OCI-LY7 (cell line): Measurements from ENCODE around the gene DNM3. TPM values are rescaled to one million over a fixed set of nuclear protein-coding genes. Genes with fewer than 3 reads are reported as not detected.

Source experiments
- BruUV-seq: library from RNA; stranded (reverse); fragments of 400-500 nt; replicated peaks from 2 replicates; lab custom pipeline; 2021; lab: Mats Ljungman, UMichigan
- CTCF ChIA-PET: fragments of 300-600 bp; sonication (Branson Sonifier 250); formaldehyde crosslinking; loops from one replicate; lab custom pipeline; 2022; ENCODE audit warnings: antibody characterized with exemption; ENCODE audit not compliant: unreplicated experiment; lab: Charles Lee
- POLR2A ChIA-PET: fragments of 300-600 bp; sonication (Branson Sonifier 250); formaldehyde crosslinking; loops from one replicate; lab custom pipeline; 2022; ENCODE audit warnings: antibody characterized with exemption; lab: Charles Lee
- DNase-seq: peaks from one replicate; pipeline ENCODE4 v3.0.0-alpha.2; 2015; ENCODE audit warnings: low spot score
- H2AFZ ChIP-seq: fragments of 200-600 bp; sonication (generic), shearing (Covaris generic); 2 replicates; pipeline ENCODE4 v1.6.1; 2014; ENCODE audit warnings: mild to moderate bottlenecking, antibody characterized with exemption, low read length, moderate library complexity
- H3K27ac ChIP-seq: fragments of 200-600 bp; sonication (generic); 2 replicates; pipeline ENCODE4 v1.5.1; 2014; ENCODE audit warnings: mixed run types, low read depth, mild to moderate bottlenecking, moderate library complexity, low read length, inconsistent platforms; ENCODE audit not compliant: poor library complexity, severe bottlenecking
- H3K36me3 ChIP-seq: fragments of 200-600 bp; sonication (generic); 2 replicates; pipeline ENCODE4 v1.6.1; 2014; ENCODE audit warnings: mild to moderate bottlenecking, antibody characterized with exemption, low read length, moderate library complexity, mixed read lengths; ENCODE audit not compliant: insufficient read depth
- H3K4me1 ChIP-seq: fragments of 200-600 bp; sonication (generic); 2 replicates; pipeline ENCODE4 v1.5.1; 2014; ENCODE audit warnings: mild to moderate bottlenecking, low read length; ENCODE audit not compliant: insufficient read depth, poor library complexity, severe bottlenecking
- H3K4me2 ChIP-seq: fragments of 200-600 bp; sonication (generic); 2 replicates; pipeline ENCODE4 v1.6.1; 2014; ENCODE audit warnings: mild to moderate bottlenecking, low read length
- H3K4me3 ChIP-seq: fragments of 200-600 bp; sonication (generic); 2 replicates; pipeline ENCODE4 v1.5.1; 2014; ENCODE audit warnings: mild to moderate bottlenecking, low read depth, low read length; ENCODE audit not compliant: poor library complexity, severe bottlenecking
- H3K79me2 ChIP-seq: fragments of 200-600 bp; sonication (generic); 2 replicates; pipeline ENCODE4 v1.6.1; 2016; ENCODE audit warnings: low read depth, mild to moderate bottlenecking, low read length, moderate library complexity, mixed read lengths; ENCODE audit not compliant: insufficient read depth
- H3K9me2 ChIP-seq: fragments of 200-600 bp; sonication (generic); 2 replicates; pipeline ENCODE4 v1.6.1; 2016; ENCODE audit warnings: mild to moderate bottlenecking, low read length, mixed read lengths; ENCODE audit not compliant: insufficient read depth
- H3K9me3 ChIP-seq: fragments of 200-600 bp; sonication (generic); 2 replicates; pipeline ENCODE4 v1.6.1; 2014; ENCODE audit warnings: mild to moderate bottlenecking, mixed run types, low read length, mixed read lengths
- H4K20me1 ChIP-seq: fragments of 200-600 bp; sonication (generic); 2 replicates; pipeline ENCODE4 v1.6.1; 2014; ENCODE audit warnings: mild to moderate bottlenecking, antibody characterized with exemption, low read length, moderate library complexity, mixed read lengths; ENCODE audit not compliant: insufficient read depth
- EZH2phosphoT487 ChIP-seq: fragments of 200-600 bp; sonication (generic); IDR thresholded peaks from 2 replicates; pipeline ENCODE4 v1.6.1; 2018; ENCODE audit warnings: low read depth, borderline replicate concordance, mild to moderate bottlenecking, mixed run types, antibody characterized with exemption, low read length, moderate library complexity, mixed read lengths
- intact Hi-C: fragments of 100-400 bp; cut with micrococcal nuclease; formaldehyde crosslinking; loops from one replicate; pipeline ENCODE4 v1.10.0; 2022; ENCODE audit not compliant: unreplicated experiment
- total RNA-seq, 2 experiments: library from RNA; depleted of rRNA in 1 of 2; stranded (reverse); fragments of >200 nt in 1 of 2; shearing (Covaris generic) in 1 of 2; gene quantifications; 2 replicates each; pipeline ENCODE4 v1.2.3, GENCODE V29; 2014 to 2022
- TF ChIP-seq, protein P1 (sequence below): fragments of 200-600 bp; sonication (generic); conservative IDR thresholded peaks from 2 replicates; pipeline ENCODE4 v1.5.1; 2014; ENCODE audit warnings: mild to moderate bottlenecking, antibody characterized with exemption, low read length, moderate library complexity, mixed read lengths

The DNM3 gene
- total RNA-seq, 2 experiments from 2014 or later: 0.47 to 0.61 TPM

DNA sequence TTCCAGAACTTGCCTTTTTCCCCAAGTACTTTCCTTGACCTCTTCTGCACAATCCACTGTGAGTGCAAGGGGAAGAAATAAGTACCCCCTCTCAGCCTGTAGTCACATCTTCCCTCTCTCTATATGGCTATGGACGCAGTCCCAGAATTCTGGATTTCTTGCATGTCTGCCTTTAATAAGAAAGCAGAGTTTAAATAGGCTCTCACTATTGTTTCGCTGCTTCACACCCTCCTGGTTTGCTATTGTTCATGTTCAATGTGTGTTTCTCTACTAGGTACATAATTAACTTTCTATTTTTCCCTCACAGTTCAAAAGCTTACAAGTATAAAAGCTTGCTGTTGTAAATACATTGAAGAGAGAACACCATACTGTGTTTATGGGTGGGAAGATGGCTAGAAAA, 397.7 kb downstream of the DNM3 start:
- Histone ChIP-seq H3K4me3 (no peak overlapping the region), H3K4me1 (no peaks in the 10 kb centered on the region), H3K27ac (no peak overlapping the region), H4K20me1 (no peaks in the 10 kb centered on the region), H3K4me2 (no peak overlapping the region), H3K36me3 (no peaks in the 10 kb centered on the region), H3K79me2 (no peaks in the 10 kb centered on the region), H3K9me2 (no peaks in the 10 kb centered on the region), H3K9me3 (no peaks in the 10 kb centered on the region), H2AFZ (no peak overlapping the region)
- ChIA-PET CTCF (no interaction called here), POLR2A (interaction anchor here (0.7 kb wide), 1 partner anchor 542 kb away, joined by 3 read pairs; no protein-coding TSS in a partner anchor)
- no peak for DNase-seq
- no peak for TF ChIP-seq EZH2phosphoT487
- TF ChIP-seq, protein P1, sequence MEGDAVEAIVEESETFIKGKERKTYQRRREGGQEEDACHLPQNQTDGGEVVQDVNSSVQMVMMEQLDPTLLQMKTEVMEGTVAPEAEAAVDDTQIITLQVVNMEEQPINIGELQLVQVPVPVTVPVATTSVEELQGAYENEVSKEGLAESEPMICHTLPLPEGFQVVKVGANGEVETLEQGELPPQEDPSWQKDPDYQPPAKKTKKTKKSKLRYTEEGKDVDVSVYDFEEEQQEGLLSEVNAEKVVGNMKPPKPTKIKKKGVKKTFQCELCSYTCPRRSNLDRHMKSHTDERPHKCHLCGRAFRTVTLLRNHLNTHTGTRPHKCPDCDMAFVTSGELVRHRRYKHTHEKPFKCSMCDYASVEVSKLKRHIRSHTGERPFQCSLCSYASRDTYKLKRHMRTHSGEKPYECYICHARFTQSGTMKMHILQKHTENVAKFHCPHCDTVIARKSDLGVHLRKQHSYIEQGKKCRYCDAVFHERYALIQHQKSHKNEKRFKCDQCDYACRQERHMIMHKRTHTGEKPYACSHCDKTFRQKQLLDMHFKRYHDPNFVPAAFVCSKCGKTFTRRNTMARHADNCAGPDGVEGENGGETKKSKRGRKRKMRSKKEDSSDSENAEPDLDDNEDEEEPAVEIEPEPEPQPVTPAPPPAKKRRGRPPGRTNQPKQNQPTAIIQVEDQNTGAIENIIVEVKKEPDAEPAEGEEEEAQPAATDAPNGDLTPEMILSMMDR: no peak
- intact Hi-C loops: no loop called here
- no TSS peak for BruUV-seq

DNA sequence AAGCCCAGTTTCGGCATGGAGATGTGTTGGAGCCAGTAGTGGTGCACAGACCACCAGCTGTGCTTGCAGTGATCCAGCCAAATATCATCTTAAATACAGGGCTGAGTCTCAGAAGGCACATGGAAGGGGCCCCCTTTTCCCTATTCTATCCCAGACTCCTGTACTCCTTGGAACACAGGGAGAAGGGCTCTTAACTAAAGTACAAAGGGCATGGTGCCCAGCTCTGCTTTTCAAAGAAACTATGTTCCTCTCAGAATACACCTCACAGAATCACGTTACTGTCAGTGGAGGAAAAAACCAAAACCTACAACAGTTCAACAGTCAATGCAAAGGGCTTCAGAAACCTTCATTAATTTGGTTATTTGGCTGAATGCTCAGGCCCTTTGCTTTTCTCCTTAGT, 398.6 kb downstream of the DNM3 start:
- BruUV-seq: no TSS peak
- POLR2A ChIA-PET: no interaction called here
- Histone ChIP-seq H3K4me2 (no peak overlapping the region), H4K20me1 (no peaks in the 10 kb centered on the region), H3K4me3 (no peak overlapping the region), H3K4me1 (no peaks in the 10 kb centered on the region), H3K9me3 (no peaks in the 10 kb centered on the region), H3K27ac (no peak overlapping the region), H2AFZ (no peak overlapping the region), H3K79me2 (no peaks in the 10 kb centered on the region), H3K36me3 (no peaks in the 10 kb centered on the region), H3K9me2 (no peaks in the 10 kb centered on the region)
- intact Hi-C loops: no loop called here
- TF ChIP-seq, protein P1: no peak
- no peak for TF ChIP-seq EZH2phosphoT487
- CTCF ChIA-PET: no interaction called here
- no peak for DNase-seq

DNA sequence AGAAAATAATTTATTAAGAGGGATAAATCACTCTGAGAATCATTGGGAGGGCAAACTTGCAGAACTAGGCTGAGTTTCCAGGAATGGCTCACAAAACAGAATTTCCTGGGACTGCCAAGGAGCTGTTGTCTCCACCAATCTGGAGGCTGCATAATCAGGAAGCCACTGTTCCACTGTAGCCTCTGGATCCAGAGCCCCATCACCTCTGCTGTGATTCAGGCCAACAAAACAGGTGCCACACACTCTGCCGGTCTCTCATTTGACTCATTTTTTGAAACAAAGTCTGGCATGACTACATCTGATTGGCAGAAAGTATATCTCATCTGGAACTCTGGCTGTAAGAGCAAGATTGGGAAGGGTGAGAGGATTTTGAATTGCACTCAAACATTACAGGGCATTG, 400.2 kb downstream of the DNM3 start:
- H3K36me3 ChIP-seq: no peaks in the 10 kb centered on the region
- no peaks in the 10 kb centered on the region for H3K4me1 ChIP-seq
- CTCF ChIA-PET: no interaction called here
- intact Hi-C loops: no loop called here
- no peak overlapping the region for H2AFZ ChIP-seq
- DNase-seq: no peak
- H3K4me2 ChIP-seq: no peak overlapping the region
- BruUV-seq: no TSS peak
- H3K4me3 ChIP-seq: no peak overlapping the region
- no peaks in the 10 kb centered on the region for H3K9me2 ChIP-seq
- no peak overlapping the region for H3K27ac ChIP-seq
- no peaks in the 10 kb centered on the region for H3K79me2 ChIP-seq
- POLR2A ChIA-PET: no interaction called here
- TF ChIP-seq, protein P1: no peak
- no peak for TF ChIP-seq EZH2phosphoT487
- no peaks in the 10 kb centered on the region for H3K9me3 ChIP-seq
- H4K20me1 ChIP-seq: no peaks in the 10 kb centered on the region
